AG04450 (cell line): ENCODE results near the gene IL9. TPM values are rescaled to one million over a fixed set of nuclear protein-coding genes. Genes with fewer than 3 reads are reported as not detected.

Source experiments
- CTCF ChIA-PET: fragments of 300-600, 350-600 bp; formaldehyde crosslinking; extraction: SDS; loops from one replicate; lab custom pipeline; 2022; ENCODE audit warnings: antibody characterized with exemption, inconsistent platforms; lab: Charles Lee
- POLR2A ChIA-PET: fragments of 350-600 bp; formaldehyde crosslinking; extraction: SDS; loops from one replicate; lab custom pipeline; 2021; ENCODE audit warnings: antibody characterized with exemption, inconsistent platforms; lab: Yijun Ruan, JAX
- DNase-seq: peaks from one replicate; pipeline ENCODE4 v3.0.0-alpha.2; 2011; ENCODE audit warnings: low read depth, low spot score
- H3K27ac ChIP-seq: one replicate; pipeline ENCODE4 v1.5.1; 2012; ENCODE audit warnings: low read depth, low read length, control low read depth
- H3K27me3 ChIP-seq: one replicate; pipeline ENCODE4 v1.6.0; 2012; ENCODE audit warnings: low read length; ENCODE audit not compliant: control insufficient read depth, insufficient read depth
- H3K4me3 ChIP-seq: 2 replicates; pipeline ENCODE4 v1.5.1; 2011; ENCODE audit warnings: mild to moderate bottlenecking, low read depth, low read length, control low read depth
- H3K9me3 ChIP-seq: 2 replicates; pipeline ENCODE4 v1.5.1; 2012; ENCODE audit warnings: low read length; ENCODE audit not compliant: control insufficient read depth, insufficient read depth
- polyA plus RNA-seq: library from polyadenylated mRNA; depleted of rRNA; stranded (reverse); fragments of >200 nt; gene quantifications from 2 replicates; pipeline ENCODE4 v1.2.3, GENCODE V29; 2011
- TF ChIP-seq, protein P1 (sequence below): IDR thresholded peaks from 2 replicates; pipeline ENCODE4 v1.5.1; 2011; ENCODE audit warnings: low read depth, low read length, control low read depth, inconsistent platforms

Gene IL9
- polyA plus RNA-seq, 1 experiment = not detected

DNA sequence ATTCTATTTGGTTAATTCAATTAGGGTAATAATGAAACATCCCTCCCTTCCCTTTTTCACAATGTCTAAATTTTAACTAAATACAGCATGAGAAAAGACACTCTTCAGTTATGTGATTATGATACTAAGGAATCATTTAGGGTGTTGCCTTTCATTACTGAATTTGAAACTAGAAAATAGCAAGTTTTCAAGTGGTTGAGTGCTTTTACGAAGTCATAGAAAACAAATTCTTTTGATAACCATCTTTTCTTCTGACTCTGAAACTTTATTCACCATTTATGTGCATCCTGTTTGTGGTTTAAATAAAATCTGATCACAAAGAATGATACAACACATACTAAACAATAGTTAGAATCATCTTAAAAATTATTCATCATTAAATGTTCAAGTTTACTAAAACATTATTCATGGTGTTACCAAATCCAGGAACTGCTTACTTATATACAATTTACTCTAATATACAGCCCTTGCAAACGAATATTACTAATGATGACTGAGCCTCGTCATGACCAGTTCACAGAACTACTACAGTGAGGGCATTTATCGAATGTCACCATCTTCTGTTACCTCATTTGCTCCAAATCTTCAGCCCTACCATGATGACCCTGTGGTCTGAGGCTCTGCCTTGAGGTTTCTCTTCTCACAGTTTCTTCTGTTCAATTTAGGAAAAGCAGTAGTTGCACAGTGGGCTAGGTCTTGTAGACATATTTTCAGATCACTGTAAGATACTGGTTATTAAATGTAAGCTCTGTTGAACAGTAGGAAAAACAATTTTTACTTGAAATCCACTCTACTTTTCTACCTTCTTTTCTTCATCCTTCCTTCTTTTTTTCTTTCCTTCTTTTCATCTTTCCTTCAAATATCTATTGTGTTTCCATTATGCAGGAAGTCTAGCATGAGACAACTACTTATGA, 18.3 kb upstream of the IL9 start:
- no peaks in the 10 kb centered on the region for H3K9me3 ChIP-seq
- no peak overlapping the region for H3K27ac ChIP-seq
- ChIA-PET CTCF (interaction anchor here (1.6 kb wide), 1 partner anchor 23 kb away, joined by 6 read pairs; no protein-coding TSS in a partner anchor), POLR2A (no interaction called here)
- no peak overlapping the region for H3K4me3 ChIP-seq
- H3K27me3 ChIP-seq = peaks cover 19% of the 10 kb centered on the region
- TF ChIP-seq, protein P1, sequence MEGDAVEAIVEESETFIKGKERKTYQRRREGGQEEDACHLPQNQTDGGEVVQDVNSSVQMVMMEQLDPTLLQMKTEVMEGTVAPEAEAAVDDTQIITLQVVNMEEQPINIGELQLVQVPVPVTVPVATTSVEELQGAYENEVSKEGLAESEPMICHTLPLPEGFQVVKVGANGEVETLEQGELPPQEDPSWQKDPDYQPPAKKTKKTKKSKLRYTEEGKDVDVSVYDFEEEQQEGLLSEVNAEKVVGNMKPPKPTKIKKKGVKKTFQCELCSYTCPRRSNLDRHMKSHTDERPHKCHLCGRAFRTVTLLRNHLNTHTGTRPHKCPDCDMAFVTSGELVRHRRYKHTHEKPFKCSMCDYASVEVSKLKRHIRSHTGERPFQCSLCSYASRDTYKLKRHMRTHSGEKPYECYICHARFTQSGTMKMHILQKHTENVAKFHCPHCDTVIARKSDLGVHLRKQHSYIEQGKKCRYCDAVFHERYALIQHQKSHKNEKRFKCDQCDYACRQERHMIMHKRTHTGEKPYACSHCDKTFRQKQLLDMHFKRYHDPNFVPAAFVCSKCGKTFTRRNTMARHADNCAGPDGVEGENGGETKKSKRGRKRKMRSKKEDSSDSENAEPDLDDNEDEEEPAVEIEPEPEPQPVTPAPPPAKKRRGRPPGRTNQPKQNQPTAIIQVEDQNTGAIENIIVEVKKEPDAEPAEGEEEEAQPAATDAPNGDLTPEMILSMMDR = no peak
- DNase-seq = no peak

DNA sequence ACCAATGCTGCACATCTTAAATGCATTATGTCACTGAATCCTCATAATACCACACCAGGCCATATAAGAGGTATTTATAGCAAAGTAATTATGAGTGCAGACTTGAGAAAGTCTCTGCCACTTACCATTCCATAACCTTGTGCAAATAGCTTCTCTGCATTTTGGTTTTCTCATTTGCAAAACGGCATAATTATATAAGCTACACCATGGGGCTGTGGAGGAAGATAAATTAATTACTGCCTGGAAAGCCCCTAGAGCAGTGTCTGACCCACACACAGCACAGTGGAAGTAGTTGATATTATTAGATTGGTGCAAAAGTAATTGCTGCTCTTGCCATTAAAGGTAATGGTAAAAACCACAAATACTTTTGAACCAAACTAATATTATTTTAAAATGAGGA, 9.5 kb upstream of the IL9 start:
- H3K27me3 ChIP-seq = peaks cover 16% of the 10 kb centered on the region
- TF ChIP-seq, protein P1 = no peak
- ChIA-PET POLR2A (no interaction called here), CTCF (interaction anchor here (0.8 to 1.4 kb wide), 3 partner anchors 13 to 339 kb away, joined by 3 read pairs; no protein-coding TSS in a partner anchor)
- no peak for DNase-seq
- no peak overlapping the region for H3K4me3 ChIP-seq
- H3K9me3 ChIP-seq = no peaks in the 10 kb centered on the region
- no peak overlapping the region for H3K27ac ChIP-seq

DNA sequence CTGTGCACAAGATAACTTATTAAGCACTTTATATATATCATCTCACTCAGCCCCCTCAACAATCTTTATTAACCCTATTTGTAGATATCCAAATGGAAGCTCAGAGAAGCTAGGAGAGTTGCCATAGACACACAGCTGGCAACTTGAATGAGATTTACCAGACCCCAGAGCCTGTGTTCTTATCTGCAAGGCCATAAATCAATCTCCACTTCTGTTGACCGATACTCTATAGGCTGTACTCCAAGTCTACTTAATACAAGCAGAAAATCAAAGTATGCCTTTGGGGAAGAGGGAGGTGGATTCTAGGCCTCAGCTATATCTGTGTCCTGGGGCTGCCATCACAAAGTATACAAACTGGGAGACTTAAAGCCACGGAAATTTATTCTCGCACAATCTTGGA, 6.0 kb upstream of the IL9 start:
- peaks cover 19% of the 10 kb centered on the region for H3K27me3 ChIP-seq
- ChIA-PET CTCF (no interaction called here), POLR2A (no interaction called here)

DNA sequence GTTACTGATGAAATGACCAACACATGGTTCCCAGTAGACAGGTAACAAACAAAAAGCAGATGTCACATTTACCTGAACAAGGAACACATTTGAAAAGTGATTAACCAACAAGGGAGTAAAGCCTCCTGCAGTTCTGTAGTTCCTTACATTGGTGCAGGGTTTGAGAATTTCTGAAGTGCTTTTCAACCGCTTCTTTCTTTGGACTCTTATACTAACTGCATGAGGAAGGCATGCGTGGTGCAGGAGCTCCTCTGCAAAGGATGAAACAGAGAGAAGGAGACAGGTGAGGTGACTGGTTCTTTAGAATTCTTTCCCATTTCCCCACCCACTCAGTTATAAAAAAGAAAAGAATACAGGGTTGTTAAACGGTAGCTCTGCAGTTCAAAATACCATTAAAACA, 4.6 kb upstream of the IL9 start:
- ChIA-PET POLR2A (no interaction called here), CTCF (interaction anchor here (0.7 to 2.5 kb wide), 4 partner anchors 9 to 311 kb away, joined by 4 to 8 read pairs (median 4); no protein-coding TSS in a partner anchor)
- Histone ChIP-seq H3K27ac (no peak overlapping the region), H3K4me3 (no peak overlapping the region), H3K9me3 (no peaks in the 10 kb centered on the region), H3K27me3 (peaks cover 23% of the 10 kb centered on the region)
- TF ChIP-seq, protein P1 = no peak
- no peak for DNase-seq

More for the DNA sequence above, 6.0 kb upstream of the IL9 start:
- no peaks in the 10 kb centered on the region for H3K9me3 ChIP-seq
- TF ChIP-seq, protein P1 = no peak
- no peak for DNase-seq
- no peak overlapping the region for H3K4me3 ChIP-seq
- no peak overlapping the region for H3K27ac ChIP-seq

DNA sequence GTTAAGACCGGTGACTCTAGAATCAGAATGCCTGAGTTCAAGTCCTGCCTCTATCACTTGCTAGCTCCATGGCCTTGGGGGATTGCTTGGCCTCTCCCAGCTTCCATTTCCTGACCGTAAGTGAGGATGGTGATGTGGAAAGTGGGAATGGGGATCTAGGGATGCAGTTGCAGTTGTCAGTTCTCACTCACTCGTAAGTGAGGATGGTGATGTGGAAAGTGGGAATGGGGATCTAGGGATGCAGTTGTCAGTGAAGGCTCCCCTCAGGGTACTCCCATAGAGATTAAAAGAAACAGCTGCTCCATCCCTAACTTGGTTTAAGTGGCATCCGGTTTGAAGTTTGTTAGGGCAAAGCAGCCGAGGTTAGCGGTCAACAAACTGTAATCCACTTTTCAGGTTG, 3.0 kb upstream of the IL9 start:
- DNase-seq = no peak
- CTCF ChIA-PET = interaction anchor here (2.5 kb wide), 1 partner anchor 184 kb away, joined by 8 read pairs; no protein-coding TSS in a partner anchor

More for the DNA sequence above, 3.0 kb upstream of the IL9 start:
- no peaks in the 10 kb centered on the region for H3K9me3 ChIP-seq
- H3K4me3 ChIP-seq = no peak overlapping the region
- POLR2A ChIA-PET = no interaction called here
- TF ChIP-seq, protein P1 = no peak
- no peak overlapping the region for H3K27ac ChIP-seq
- peaks cover 23% of the 10 kb centered on the region for H3K27me3 ChIP-seq
